NB4 (cell line): ENCODE measurements around the gene GPRC5A.

ENCODE experiments used
- DNase-seq: peaks from one replicate; pipeline ENCODE4 v3.0.0; 2010; ENCODE audit warnings: low read depth
- H3K4me3 ChIP-seq: one replicate; pipeline ENCODE4 v1.5.1; 2011; ENCODE audit warnings: mild to moderate bottlenecking, low read depth, low read length, moderate library complexity
- CTCF ChIP-seq: IDR thresholded peaks from one replicate; pipeline ENCODE4 v1.5.1; 2012; ENCODE audit warnings: low read depth, low read length
- MAX ChIP-seq: IDR thresholded peaks from 2 replicates; pipeline ENCODE4 v1.6.1; 2011; ENCODE audit warnings: low read depth, low read length
- MYC ChIP-seq: IDR thresholded peaks from 2 replicates; pipeline ENCODE4 v1.6.1; 2011; ENCODE audit warnings: low read depth, low read length
- POLR2A ChIP-seq: IDR thresholded peaks from 2 replicates; pipeline ENCODE4 v1.6.1; 2011; ENCODE audit warnings: mild to moderate bottlenecking; ENCODE audit not compliant: insufficient read length; ENCODE audit errors: extremely low read depth

GPRC5A gene

GRCh38 chr12:12877153-12877768, 14.1 kb upstream of the GPRC5A start:
- H3K4me3 ChIP-seq: no peak overlapping the region
- no peak for DNase-seq
- TF ChIP-seq CTCF (no peak), POLR2A (no peak), MYC (no peak), MAX (no peak)

GRCh38 chr12:12877781-12878455, 13.4 kb upstream of the GPRC5A start:
- TF ChIP-seq CTCF (no peak), MYC (no peak), POLR2A (no peak), MAX (no peak)
- no peak for DNase-seq
- H3K4me3 ChIP-seq: no peak overlapping the region

GRCh38 chr12:12880537-12880936, 10.8 kb upstream of the GPRC5A start:
- peak; percentile 51 for DNase-seq
- H3K4me3 ChIP-seq: no peak overlapping the region
- TF ChIP-seq MYC: no peak
- no peak for TF ChIP-seq POLR2A
- no peak for TF ChIP-seq MAX
- TF ChIP-seq CTCF: no peak

GRCh38 chr12:12881151-12881909, 10.0 kb upstream of the GPRC5A start:
- DNase-seq: peak; percentile 54
- no peak overlapping the region for H3K4me3 ChIP-seq
- no peak for TF ChIP-seq CTCF
- no peak for TF ChIP-seq MAX
- TF ChIP-seq POLR2A: no peak
- TF ChIP-seq MYC: no peak

- TF ChIP-seq CTCF (no peak), MAX (no peak), MYC (no peak), POLR2A (no peak)
- no peak for DNase-seq
- H3K4me3 ChIP-seq: no peak overlapping the region
Observed at GRCh38 chr12:12882288-12882687, 9.1 kb upstream of the GPRC5A start.
